Stimulated activated CD8-positive, alpha-beta memory T cell treated with anti-CD3 and anti-CD28 coated beads, Interleukin-15, amount 100 ng/mL, for 48 hours (primary cell): Measurements from ENCODE around the gene SLC20A1.
"Not testable (repeated sequence)": the region's sequence is repeated elsewhere in the genome, so short reads cannot be mapped to it uniquely, and the experiment has no call there.

Source experiments
- DNase-seq, 2 donors: peaks; one replicate each; pipeline ENCODE4 v3.0.0-alpha.2; 2020; ENCODE audit warnings: low read depth in 2 of 2

The SLC20A1 gene

GRCh38 chr2:112683550-112684414 lies 38.0 kb downstream of the SLC20A1 start:
- no peak for DNase-seq

GRCh38 chr2:112684415-112684775 lies 38.7 kb downstream of the SLC20A1 start:
- no peak for DNase-seq

- no peak for DNase-seq
Measured at GRCh38 chr2:112685271-112685884, 39.6 kb downstream of the SLC20A1 start.

- DNase-seq: no peak
Measured at GRCh38 chr2:112686348-112687217, 40.8 kb downstream of the SLC20A1 start.

- DNase-seq: no peak
Measured at GRCh38 chr2:112687522-112687921, 41.8 kb downstream of the SLC20A1 start.

- DNase-seq: no peak
Measured at GRCh38 chr2:112688086-112688880, 42.5 kb downstream of the SLC20A1 start.

GRCh38 chr2:112690853-112691401 lies 45.2 kb downstream of the SLC20A1 start:
- DNase-seq: peak in 1 of 2 donors; percentile 51

- DNase-seq: no peak
Measured at GRCh38 chr2:112691881-112692281, 46.1 kb downstream of the SLC20A1 start.

GRCh38 chr2:112692495-112692911 lies 46.8 kb downstream of the SLC20A1 start:
- DNase-seq: peak; percentile 49 to 62

GRCh38 chr2:112692918-112693317 lies 47.2 kb downstream of the SLC20A1 start:
- DNase-seq: peak in 1 of 2 donors; percentile 50

- DNase-seq: no peak
Measured at GRCh38 chr2:112693596-112693995, 47.9 kb downstream of the SLC20A1 start.

- no peak for DNase-seq
Measured at GRCh38 chr2:112694182-112694581, 48.4 kb downstream of the SLC20A1 start.

- no peak for DNase-seq
Measured at GRCh38 chr2:112698834-112699515, 53.2 kb downstream of the SLC20A1 start.

GRCh38 chr2:112699984-112700667 lies 54.4 kb downstream of the SLC20A1 start:
- DNase-seq: no peak

- DNase-seq: no peak
Measured at GRCh38 chr2:112701052-112701451, 55.3 kb downstream of the SLC20A1 start.

GRCh38 chr2:112703684-112704083 lies 57.9 kb downstream of the SLC20A1 start:
- no peak for DNase-seq

- no peak for DNase-seq
Measured at GRCh38 chr2:112705575-112705974, 59.8 kb downstream of the SLC20A1 start.

GRCh38 chr2:112706170-112706664 lies 60.5 kb downstream of the SLC20A1 start:
- peak; percentile 57 to 66 for DNase-seq

GRCh38 chr2:112706947-112707346 lies 61.2 kb downstream of the SLC20A1 start:
- not testable (repeated sequence) for DNase-seq

GRCh38 chr2:112708968-112709367 lies 63.2 kb downstream of the SLC20A1 start:
- DNase-seq: no peak
